ENCODE data around the gene ADAMTS13. TPM values are rescaled to one million over a fixed set of nuclear protein-coding genes. Genes with fewer than 3 reads are reported as not detected.
"Not testable (repeated sequence)": the region's sequence is repeated elsewhere in the genome, so short reads cannot be mapped to it uniquely, and the experiment has no call there.

The ADAMTS13 gene
- total RNA-seq, 1 experiment from 2014 or later = 1.3 TPM

GRCh38 chr9:133392308-133392707 is 29.9 kb upstream of the ADAMTS13 start:
- not testable (repeated sequence) for DNase-seq (ENCODE audit: low read depth)

GRCh38 chr9:133393399-133393798 is 28.8 kb upstream of the ADAMTS13 start:
- DNase-seq (ENCODE audit: low read depth) = no peak

- DNase-seq (ENCODE audit: low read depth) = no peak
Observed at GRCh38 chr9:133394687-133395271, 27.4 kb upstream of the ADAMTS13 start.

GRCh38 chr9:133396952-133397351 is 25.2 kb upstream of the ADAMTS13 start:
- DNase-seq (ENCODE audit: low read depth) = peak; percentile 50

- DNase-seq (ENCODE audit: low read depth) = no peak
Observed at GRCh38 chr9:133397370-133397769, 24.8 kb upstream of the ADAMTS13 start.

- DNase-seq (ENCODE audit: low read depth) = no peak
Observed at GRCh38 chr9:133397895-133398294, 24.3 kb upstream of the ADAMTS13 start.

GRCh38 chr9:133400292-133400691 is 21.9 kb upstream of the ADAMTS13 start:
- DNase-seq (ENCODE audit: low read depth) = no peak

- DNase-seq (ENCODE audit: low read depth) = no peak
Observed at GRCh38 chr9:133401588-133401987, 20.6 kb upstream of the ADAMTS13 start.

- DNase-seq (ENCODE audit: low read depth) = no peak
Observed at GRCh38 chr9:133402689-133403088, 19.5 kb upstream of the ADAMTS13 start.

GRCh38 chr9:133403766-133404453 is 18.3 kb upstream of the ADAMTS13 start:
- DNase-seq (ENCODE audit: low read depth) = peak; percentile 49

- DNase-seq (ENCODE audit: low read depth) = no peak
Observed at GRCh38 chr9:133404454-133405002, 17.6 kb upstream of the ADAMTS13 start.

GRCh38 chr9:133405508-133406438 is 16.4 kb upstream of the ADAMTS13 start:
- DNase-seq (ENCODE audit: low read depth) = no peak

- peak; percentile 86 for DNase-seq (ENCODE audit: low read depth)
Observed at GRCh38 chr9:133406480-133407307, 15.5 kb upstream of the ADAMTS13 start.

GRCh38 chr9:133408042-133408441 is 14.1 kb upstream of the ADAMTS13 start:
- no peak for DNase-seq (ENCODE audit: low read depth)

- no peak for DNase-seq (ENCODE audit: low read depth)
Observed at GRCh38 chr9:133415170-133415569, 7.0 kb upstream of the ADAMTS13 start.

- DNase-seq (ENCODE audit: low read depth) = peak; percentile 95
Observed at GRCh38 chr9:133417541-133418461, 4.4 kb upstream of the ADAMTS13 start, which contains the start of gene REXO4. TSS of gene REXO4 (minus strand) at chr9:133418010. CDS start at chr9:133417844, 166 bp downstream.

GRCh38 chr9:133419005-133419404 is 3.2 kb upstream of the ADAMTS13 start:
- DNase-seq (ENCODE audit: low read depth) = no peak

GRCh38 chr9:133420392-133420827 is 1.8 kb upstream of the ADAMTS13 start:
- DNase-seq (ENCODE audit: low read depth) = no peak

GRCh38 chr9:133423216-133423615 is 1.0 kb downstream of the ADAMTS13 start:
- DNase-seq (ENCODE audit: low read depth) = no peak

- no peak for DNase-seq (ENCODE audit: low read depth)
Observed at GRCh38 chr9:133424187-133424586, 2.0 kb downstream of the ADAMTS13 start.
